Measurements from ENCODE around the gene PDE4A. TPM values are rescaled to one million over a fixed set of nuclear protein-coding genes. Genes with fewer than 3 reads are reported as not detected.

PDE4A gene
- total RNA-seq, 4 donors from 2014 or later = 9.0 to 15.9 (median 13.1) TPM

GRCh38 chr19:10513223-10513622 lies 92.9 kb downstream of the PDE4A start:
- H3K9me3 ChIP-seq = no peaks in the 10 kb centered on the region

GRCh38 chr19:10514211-10515145 lies 94.1 kb downstream of the PDE4A start:
- TF ChIP-seq, protein P1, sequence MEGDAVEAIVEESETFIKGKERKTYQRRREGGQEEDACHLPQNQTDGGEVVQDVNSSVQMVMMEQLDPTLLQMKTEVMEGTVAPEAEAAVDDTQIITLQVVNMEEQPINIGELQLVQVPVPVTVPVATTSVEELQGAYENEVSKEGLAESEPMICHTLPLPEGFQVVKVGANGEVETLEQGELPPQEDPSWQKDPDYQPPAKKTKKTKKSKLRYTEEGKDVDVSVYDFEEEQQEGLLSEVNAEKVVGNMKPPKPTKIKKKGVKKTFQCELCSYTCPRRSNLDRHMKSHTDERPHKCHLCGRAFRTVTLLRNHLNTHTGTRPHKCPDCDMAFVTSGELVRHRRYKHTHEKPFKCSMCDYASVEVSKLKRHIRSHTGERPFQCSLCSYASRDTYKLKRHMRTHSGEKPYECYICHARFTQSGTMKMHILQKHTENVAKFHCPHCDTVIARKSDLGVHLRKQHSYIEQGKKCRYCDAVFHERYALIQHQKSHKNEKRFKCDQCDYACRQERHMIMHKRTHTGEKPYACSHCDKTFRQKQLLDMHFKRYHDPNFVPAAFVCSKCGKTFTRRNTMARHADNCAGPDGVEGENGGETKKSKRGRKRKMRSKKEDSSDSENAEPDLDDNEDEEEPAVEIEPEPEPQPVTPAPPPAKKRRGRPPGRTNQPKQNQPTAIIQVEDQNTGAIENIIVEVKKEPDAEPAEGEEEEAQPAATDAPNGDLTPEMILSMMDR (IDR thresholded peaks at IDR 0.05) = no peak
- TF ChIP-seq EP300 (IDR thresholded peaks at IDR 0.05; ENCODE audit: low read depth) (no peak), POLR2AphosphoS5 (IDR thresholded peaks at IDR 0.05) (no peak), POLR2A (IDR thresholded peaks at IDR 0.05) (no peak)
- Histone ChIP-seq H3K4me3 (no peak overlapping the region), H3K27me3 (peaks cover 100% of the 10 kb centered on the region), H3K4me1 (peaks cover 11 to 36% (median 22%) of the 10 kb centered on the region in 4 donors), H3K27ac (no peak overlapping the region), H3K36me3 (no peaks in the 10 kb centered on the region), H3K9me3 (no peaks in the 10 kb centered on the region)
- intact Hi-C loops (cut with DNase I; ENCODE audit: low total_unique reads) (no loop called here), in situ Hi-C loops (cut with MboI; ENCODE audit: low pct_ligation_motif_present in 1 of 4, low pct_unique_long_range_greater_than_20kb in 1 of 4, low sequenced_read_pairs in 3 of 4) (no loop called here)
- 28% methylated on average over 14 of the region's 107 CpGs; no CpG with 5 or more reads in 1 of the 2 donors for WGBS, 2 donors (ENCODE audit: low coverage in 1 of 2)
- no peak for DNase-seq

More at GRCh38 chr19:10513223-10513622, 92.9 kb downstream of the PDE4A start:
- TF ChIP-seq, protein P1 (IDR thresholded peaks at IDR 0.05) = no peak
- TF ChIP-seq EP300 (IDR thresholded peaks at IDR 0.05; ENCODE audit: low read depth) (no peak), POLR2AphosphoS5 (IDR thresholded peaks at IDR 0.05) (no peak), POLR2A (IDR thresholded peaks at IDR 0.05) (no peak)
- intact Hi-C loops (cut with DNase I; ENCODE audit: low total_unique reads) = no loop called here
- 80 to 81% methylated on average over 7 of the region's 7 CpGs for WGBS, 2 donors (ENCODE audit: low coverage in 1 of 2)
- H3K4me1 ChIP-seq = peaks cover 11 to 27% (median 16%) of the 10 kb centered on the region in 4 donors
- no peak for DNase-seq
- H3K36me3 ChIP-seq = no peaks in the 10 kb centered on the region
- H3K27me3 ChIP-seq = peaks cover 92% of the 10 kb centered on the region
- no peak overlapping the region for H3K4me3 ChIP-seq
- in situ Hi-C loops (cut with MboI; ENCODE audit: low pct_ligation_motif_present in 1 of 4, low pct_unique_long_range_greater_than_20kb in 1 of 4, low sequenced_read_pairs in 3 of 4) = no loop called here
- no peak overlapping the region for H3K27ac ChIP-seq

DNA sequence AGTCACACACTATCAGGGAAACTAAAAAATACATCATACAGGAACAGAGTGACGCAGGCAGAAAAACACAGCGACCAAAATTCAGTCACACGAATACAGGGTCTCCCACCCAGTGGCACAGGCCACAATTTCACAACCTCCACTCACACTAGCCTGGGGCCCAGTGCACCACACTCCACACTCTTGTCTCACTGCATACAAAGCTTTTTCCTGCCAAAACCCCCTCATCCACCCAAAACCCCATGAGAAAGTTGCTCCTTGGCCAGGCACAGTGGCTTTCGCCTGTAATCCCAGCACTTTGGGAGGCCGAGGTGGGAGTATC lies 95.7 kb downstream of the PDE4A start:
- WGBS, 2 donors (ENCODE audit: low coverage in 1 of 2) = 73 to 89% methylated on average over 4 to 5 of the region's 5 CpGs
- H3K27ac ChIP-seq = no peak overlapping the region
- no peak for DNase-seq
- H3K4me3 ChIP-seq = no peak overlapping the region
- TF ChIP-seq, protein P1 (IDR thresholded peaks at IDR 0.05) = no peak
- TF ChIP-seq POLR2AphosphoS5 (IDR thresholded peaks at IDR 0.05) (no peak), EP300 (IDR thresholded peaks at IDR 0.05; ENCODE audit: low read depth) (no peak), POLR2A (IDR thresholded peaks at IDR 0.05) (no peak)
- in situ Hi-C loops (cut with MboI; ENCODE audit: low pct_ligation_motif_present in 1 of 4, low pct_unique_long_range_greater_than_20kb in 1 of 4, low sequenced_read_pairs in 3 of 4) = no loop called here
- no peaks in the 10 kb centered on the region for H3K9me3 ChIP-seq
- H3K4me1 ChIP-seq = peaks cover 11 to 32% (median 22%) of the 10 kb centered on the region in 4 donors
- intact Hi-C loops (cut with DNase I; ENCODE audit: low total_unique reads) = no loop called here
- H3K27me3 ChIP-seq = peaks cover 100% of the 10 kb centered on the region
- no peaks in the 10 kb centered on the region for H3K36me3 ChIP-seq

DNA sequence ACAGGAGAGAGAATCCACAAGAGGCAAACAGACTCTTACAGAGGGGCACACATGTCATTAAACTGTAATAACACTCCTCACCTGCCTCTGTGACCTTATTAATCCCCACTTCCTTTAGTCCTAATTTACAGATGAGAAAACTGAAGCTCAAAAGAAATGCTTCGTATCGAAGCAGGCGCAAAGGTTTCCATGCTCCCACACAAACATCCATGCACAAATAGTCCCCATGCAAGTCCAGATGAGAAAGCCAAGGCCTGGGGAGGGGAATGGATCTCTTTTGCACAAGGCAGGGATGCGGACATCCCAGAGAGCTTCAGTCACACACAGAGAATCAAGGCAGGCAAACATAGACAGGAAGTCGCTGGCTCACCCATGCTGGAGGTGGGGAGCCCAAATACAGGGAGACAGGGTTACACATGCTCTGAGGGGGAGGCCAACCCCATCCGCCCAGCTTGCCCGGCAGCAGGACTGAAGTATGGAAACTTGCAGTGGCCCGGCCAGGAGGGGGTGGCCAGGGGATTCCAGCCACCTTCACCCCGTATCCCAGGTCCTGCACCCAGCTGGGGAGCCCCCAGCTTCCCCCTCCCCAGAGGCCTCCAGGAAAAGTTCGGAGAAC lies 96.4 kb downstream of the PDE4A start:
- WGBS, 2 donors (ENCODE audit: low coverage in 1 of 2) = 57 to 80% methylated on average over 1 to 10 of the region's 10 CpGs
- Histone ChIP-seq H3K4me3 (peak overlapping the region in 2 of 4 donors; percentile 14 to 26), H3K9me3 (no peaks in the 10 kb centered on the region), H3K27me3 (peaks cover 93% of the 10 kb centered on the region), H3K4me1 (peaks cover 11 to 32% (median 22%) of the 10 kb centered on the region in 4 donors), H3K27ac (no peak overlapping the region), H3K36me3 (no peaks in the 10 kb centered on the region)
- TF ChIP-seq, protein P1 (IDR thresholded peaks at IDR 0.05) = no peak
- TF ChIP-seq POLR2A (IDR thresholded peaks at IDR 0.05) (no peak), EP300 (IDR thresholded peaks at IDR 0.05; ENCODE audit: low read depth) (no peak), POLR2AphosphoS5 (IDR thresholded peaks at IDR 0.05) (no peak)
- intact Hi-C loops (cut with DNase I; ENCODE audit: low total_unique reads) = no loop called here
- in situ Hi-C loops (cut with MboI; ENCODE audit: low pct_ligation_motif_present in 1 of 4, low pct_unique_long_range_greater_than_20kb in 1 of 4, low sequenced_read_pairs in 3 of 4) = no loop called here
- DNase-seq = no peak

Data from transverse colon (tissue), 4 donors.